Esophagus mucosa (tissue), 1 donor: Measurements from ENCODE around the gene ACTR3C. TPM values are rescaled to one million over a fixed set of nuclear protein-coding genes. Genes with fewer than 3 reads are reported as not detected.
"Not testable (repeated sequence)": the region's sequence is repeated elsewhere in the genome, so short reads cannot be mapped to it uniquely, and the experiment has no call there.

Experiments
- ATAC-seq: fragments of 200-7000 bp; cut with Tn5 transposase; one replicate; pipeline ENCODE4 v1.9.1; 2020
- total RNA-seq: library from RNA; stranded (reverse); gene quantifications from one replicate; pipeline ENCODE4 v1.2.4, GENCODE V29; 2023
- donor health status: DM: yes; HTN: yes; CAD: no.

The ACTR3C gene
- total RNA-seq, 1 donor from 2014 or later: 6.1 TPM

- not testable (repeated sequence) for ATAC-seq
These were observed 10.5 kb downstream of the ACTR3C start for GRCh38 chr7:150312649-150313366.

GRCh38 chr7:150311711-150312110 lies 11.6 kb downstream of the ACTR3C start:
- no peak for ATAC-seq

GRCh38 chr7:150311146-150311545 lies 12.2 kb downstream of the ACTR3C start:
- no peak for ATAC-seq

- no peak for ATAC-seq
These were observed 14.8 kb downstream of the ACTR3C start for GRCh38 chr7:150308575-150308974.

- no peak for ATAC-seq
These were observed 15.4 kb downstream of the ACTR3C start for GRCh38 chr7:150307904-150308303.

GRCh38 chr7:150307129-150307528 lies 16.2 kb downstream of the ACTR3C start:
- no peak for ATAC-seq

GRCh38 chr7:150306377-150306776 lies 17.0 kb downstream of the ACTR3C start:
- not testable (repeated sequence) for ATAC-seq

- not testable (repeated sequence) for ATAC-seq
These were observed 17.5 kb downstream of the ACTR3C start for GRCh38 chr7:150305903-150306284.

- not testable (repeated sequence) for ATAC-seq
These were observed 18.0 kb downstream of the ACTR3C start for GRCh38 chr7:150305259-150305902.

- peak; percentile 26 for ATAC-seq
These were observed 18.7 kb downstream of the ACTR3C start for GRCh38 chr7:150304499-150305258.

- ATAC-seq: peak; percentile 76
These were observed 20.4 kb downstream of the ACTR3C start for GRCh38 chr7:150302908-150303310.

- not testable (repeated sequence) for ATAC-seq
These were observed 25.4 kb downstream of the ACTR3C start for GRCh38 chr7:150297978-150298377.

- not testable (repeated sequence) for ATAC-seq
These were observed 26.5 kb downstream of the ACTR3C start for GRCh38 chr7:150296802-150297201.

- not testable (repeated sequence) for ATAC-seq
These were observed 27.7 kb downstream of the ACTR3C start for GRCh38 chr7:150295614-150296013.

GRCh38 chr7:150295027-150295426 lies 28.3 kb downstream of the ACTR3C start:
- not testable (repeated sequence) for ATAC-seq

GRCh38 chr7:150290317-150290716 lies 33.0 kb downstream of the ACTR3C start:
- ATAC-seq: not testable (repeated sequence)

- ATAC-seq: not testable (repeated sequence)
These were observed 34.5 kb downstream of the ACTR3C start for GRCh38 chr7:150288816-150289215.

GRCh38 chr7:150287815-150288214 lies 35.5 kb downstream of the ACTR3C start:
- not testable (repeated sequence) for ATAC-seq

GRCh38 chr7:150285849-150286754 lies 37.2 kb downstream of the ACTR3C start:
- peak; percentile 83 for ATAC-seq

- ATAC-seq: peak; percentile 90
These were observed 39.7 kb downstream of the ACTR3C start for GRCh38 chr7:150283608-150284007.

GRCh38 chr7:150283111-150283510 lies 40.2 kb downstream of the ACTR3C start:
- not testable (repeated sequence) for ATAC-seq
